NCI-H2107 treated with DMSO at 0.1 percent for 48 hours (cell line): ENCODE measurements around the gene PLSCR1.
"Not testable (repeated sequence)": the region's sequence is repeated elsewhere in the genome, so short reads cannot be mapped to it uniquely, and the experiment has no call there.

Experiments
- DNase-seq: peaks from one replicate; lab custom pipeline; 2025; ENCODE audit not compliant: unreplicated experiment; lab: John Stamatoyannopoulos, UW

Gene PLSCR1

GRCh38 chr3:146550743-146551510 lies 6.5 kb upstream of the PLSCR1 start:
- no peak for DNase-seq

DNA sequence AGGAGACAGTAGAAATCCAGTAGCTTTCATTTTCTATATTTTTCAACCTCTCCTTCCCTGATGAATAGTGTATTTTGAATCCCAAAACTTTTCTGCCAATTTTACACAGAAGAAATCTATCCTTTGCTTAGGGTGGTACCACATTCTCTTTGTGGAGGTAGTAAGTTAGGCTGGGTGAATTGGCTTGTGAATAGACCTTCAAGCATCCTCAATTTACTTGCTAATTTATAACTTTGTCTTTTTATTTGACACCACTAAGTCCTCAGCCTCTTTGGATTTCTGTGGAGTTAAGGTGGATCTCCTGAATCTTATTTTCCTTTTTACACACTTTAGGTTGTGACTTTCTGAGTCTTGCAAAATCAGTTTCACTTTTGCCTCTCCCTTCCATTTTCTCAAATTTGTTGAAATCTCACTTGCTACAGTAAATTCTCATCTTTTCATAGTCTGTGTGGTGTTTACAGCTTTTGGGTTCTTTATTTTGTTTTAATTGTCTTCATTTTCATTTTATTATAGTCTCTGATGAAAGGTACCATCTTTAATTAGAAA lies 5.7 kb upstream of the PLSCR1 start:
- DNase-seq, result no peak

DNA sequence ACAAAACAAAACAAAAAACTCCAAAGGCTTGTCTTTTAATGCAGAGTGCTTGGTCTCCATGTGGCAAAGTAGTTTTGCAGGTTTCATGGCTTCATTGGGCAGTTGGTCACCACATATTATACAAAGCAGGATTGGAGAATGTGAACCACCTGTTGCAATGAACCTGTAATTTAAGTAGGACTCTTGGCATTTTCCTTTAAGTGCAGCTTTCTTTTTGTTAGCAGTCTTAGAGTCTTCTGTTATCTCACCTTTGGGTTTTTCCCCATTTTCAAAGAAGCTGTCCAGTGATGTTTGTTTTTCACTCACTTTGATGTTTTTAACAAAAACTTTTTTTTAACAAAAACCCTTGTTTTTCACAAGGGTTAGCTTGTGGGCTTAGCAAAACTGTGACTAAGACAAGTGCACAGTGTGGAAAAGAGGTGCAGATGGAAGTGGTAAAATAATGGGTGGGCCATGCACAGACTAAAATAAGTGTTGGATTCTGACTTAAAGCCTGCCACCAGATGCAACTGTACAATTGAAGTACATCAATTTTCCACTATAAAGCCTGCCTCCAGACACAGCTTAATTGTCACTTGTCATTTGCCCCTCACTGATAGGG lies 2.9 kb upstream of the PLSCR1 start:
- DNase-seq, result no peak

DNA sequence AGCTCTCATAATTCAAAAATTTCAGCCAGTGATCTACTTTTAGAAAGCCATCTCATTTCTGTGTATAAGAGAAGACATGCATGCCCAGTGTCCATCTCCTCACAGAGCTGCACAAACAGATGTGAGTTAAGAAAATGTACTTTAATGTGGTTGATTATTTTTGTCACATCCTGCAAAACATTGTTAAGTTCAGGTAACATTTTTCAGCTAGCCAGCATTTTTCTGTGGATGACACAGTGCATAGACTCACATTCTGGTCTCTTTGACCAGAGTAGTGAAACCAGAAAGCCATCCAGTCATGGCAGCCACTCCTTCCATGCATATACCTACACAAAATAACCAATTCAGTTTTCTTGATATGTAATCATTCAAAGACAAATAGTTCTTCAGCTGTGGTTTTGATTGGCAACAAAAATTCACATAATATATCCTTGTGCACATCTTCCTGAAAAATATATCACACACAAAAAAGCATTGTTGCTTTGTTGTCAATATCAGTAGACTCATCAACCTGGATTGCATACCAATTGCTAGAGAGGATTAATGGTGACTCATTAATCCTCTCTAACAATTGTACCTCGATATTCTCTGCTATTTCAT lies 2.1 kb upstream of the PLSCR1 start:
- DNase-seq, result no peak

DNA sequence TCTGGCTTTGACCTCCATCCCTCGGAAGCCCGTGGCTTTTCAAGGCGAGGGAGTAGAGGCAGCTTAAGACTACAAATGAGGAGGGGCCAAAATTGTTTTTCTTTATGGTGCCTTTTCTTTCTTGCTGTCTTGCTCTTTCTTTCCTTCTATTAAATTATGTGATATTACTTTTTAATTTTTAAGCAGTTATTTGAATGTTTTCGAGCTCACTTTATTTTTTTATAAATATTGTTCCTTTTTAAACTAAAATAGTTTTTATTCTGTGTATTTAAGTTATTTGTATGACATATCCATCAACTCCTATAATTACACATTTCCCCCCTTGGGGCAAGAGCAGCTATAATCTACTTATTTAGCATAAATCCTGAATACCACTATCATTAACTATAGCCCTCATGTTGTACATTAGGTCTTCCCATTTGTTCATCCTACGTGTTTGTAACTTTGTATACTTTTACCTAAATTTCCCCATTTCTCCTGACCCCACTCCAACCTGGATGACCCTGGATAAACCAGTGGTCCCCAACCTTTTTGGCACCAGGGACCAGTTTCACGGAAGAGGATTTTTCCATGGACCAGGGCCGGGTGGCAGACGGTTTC lies 622 bp upstream of the PLSCR1 start:
- DNase-seq, result no peak

GRCh38 chr3:146543461-146544001 lies 876 bp downstream of the PLSCR1 start:
- peak; percentile 53 for DNase-seq

GRCh38 chr3:146542978-146543377 lies 1.4 kb downstream of the PLSCR1 start:
- no peak for DNase-seq

DNA sequence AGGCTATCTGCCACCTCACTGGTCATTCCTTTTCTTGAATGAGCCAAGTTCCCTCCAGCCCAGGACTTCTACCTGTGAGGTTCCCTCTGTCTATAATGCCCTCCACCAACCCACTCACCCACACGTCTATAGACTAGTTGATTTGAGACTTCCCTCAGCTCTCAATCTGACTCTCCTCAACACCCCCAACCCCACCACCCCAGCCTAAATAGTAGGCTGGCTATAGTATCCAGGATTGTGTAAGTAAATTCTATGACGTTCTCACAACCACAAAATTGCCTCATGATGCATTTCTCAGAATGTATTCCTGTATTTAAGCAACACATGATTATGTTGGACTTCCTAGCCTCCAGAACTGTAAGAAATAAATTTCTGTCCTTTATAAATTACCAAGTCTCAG lies 2.2 kb downstream of the PLSCR1 start:
- no peak for DNase-seq

DNA sequence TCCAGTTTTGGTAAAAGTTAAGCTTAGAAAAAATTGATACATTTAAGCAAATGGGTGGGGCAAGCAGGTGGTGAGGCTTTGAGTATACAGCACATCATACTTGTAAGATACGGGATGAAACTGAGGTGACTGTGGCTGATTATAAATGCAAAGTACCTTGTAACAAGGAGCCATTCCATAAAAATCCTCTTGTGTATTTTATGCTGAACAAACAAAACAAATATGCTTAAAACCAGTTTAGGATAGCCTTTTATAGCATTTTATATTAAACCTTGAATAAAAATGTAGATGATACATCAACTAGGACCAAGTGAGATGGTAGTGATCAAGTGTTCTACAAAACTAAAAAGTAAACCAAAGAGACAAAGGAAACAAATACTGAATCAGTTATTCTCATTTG lies 3.4 kb downstream of the PLSCR1 start:
- DNase-seq, result no peak

GRCh38 chr3:146540236-146540635 lies 4.2 kb downstream of the PLSCR1 start:
- no peak for DNase-seq

GRCh38 chr3:146539315-146539714 lies 5.1 kb downstream of the PLSCR1 start:
- no peak for DNase-seq

- no peak for DNase-seq
Observed at GRCh38 chr3:146537603-146538002, 6.8 kb downstream of the PLSCR1 start.

DNA sequence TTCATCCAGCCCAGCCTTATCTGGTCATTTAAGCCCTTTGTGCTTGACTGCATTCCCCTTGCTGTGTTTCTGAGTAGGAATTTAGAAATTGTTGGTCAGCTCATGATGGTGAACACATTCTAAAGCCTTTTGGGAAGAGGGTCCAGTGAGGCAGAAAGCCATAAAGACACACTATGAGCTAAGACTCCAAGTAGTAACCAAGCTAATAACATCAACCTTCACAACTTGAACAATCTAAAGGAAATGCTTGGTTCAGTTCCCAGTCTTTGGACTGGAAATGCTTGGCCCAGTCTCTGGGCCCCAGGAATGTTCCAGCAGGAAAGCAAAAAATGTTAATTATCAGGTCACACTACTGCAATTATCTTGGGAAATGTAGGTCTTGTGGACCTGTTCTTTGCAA lies 7.7 kb downstream of the PLSCR1 start:
- DNase-seq, result no peak

DNA sequence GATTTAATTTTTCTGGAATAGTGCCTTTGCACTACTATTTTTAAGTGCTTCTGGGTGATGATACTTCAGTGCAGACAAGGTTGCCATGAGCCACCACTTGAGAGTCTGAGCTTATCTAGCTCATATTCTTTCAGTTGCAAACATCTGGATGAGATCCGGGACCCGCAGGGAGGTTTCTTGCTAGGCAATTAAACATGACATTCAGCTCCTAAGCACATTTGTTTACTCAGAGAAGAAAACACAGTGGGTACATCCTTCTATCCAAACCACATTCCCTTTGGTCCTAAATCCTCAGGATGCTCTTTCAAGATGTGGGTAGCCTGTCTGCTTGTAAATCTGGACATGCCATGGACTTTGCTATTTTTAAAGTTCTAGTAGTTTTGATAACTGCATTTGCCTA lies 12.0 kb downstream of the PLSCR1 start:
- DNase-seq, result no peak

- no peak for DNase-seq
Observed at GRCh38 chr3:146530609-146531008, 13.8 kb downstream of the PLSCR1 start.

DNA sequence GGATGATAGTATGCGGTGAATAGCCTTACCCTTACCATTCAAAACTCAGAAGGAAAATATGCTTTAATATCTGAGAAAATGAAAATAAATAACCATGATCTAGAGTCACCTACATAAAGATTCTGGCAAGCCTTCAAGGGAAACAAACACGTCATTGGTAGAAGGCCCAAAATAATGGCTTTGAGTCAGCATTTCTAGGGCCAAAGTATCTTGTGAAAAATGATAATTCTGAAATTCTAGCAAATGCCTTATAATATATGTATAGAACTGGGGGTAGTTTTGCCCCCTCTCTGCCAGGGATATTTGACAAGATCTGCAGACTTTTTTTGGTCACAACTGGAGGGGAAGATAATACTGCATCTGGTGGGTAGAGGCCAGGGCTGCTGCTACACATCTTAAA lies 15.4 kb downstream of the PLSCR1 start:
- DNase-seq, result no peak

- no peak for DNase-seq
Observed at GRCh38 chr3:146524961-146525360, 19.4 kb downstream of the PLSCR1 start.

- DNase-seq, result no peak
Observed at GRCh38 chr3:146523531-146523930, 20.9 kb downstream of the PLSCR1 start.

- not testable (repeated sequence) for DNase-seq
Observed at GRCh38 chr3:146522174-146523158, 21.9 kb downstream of the PLSCR1 start.

DNA sequence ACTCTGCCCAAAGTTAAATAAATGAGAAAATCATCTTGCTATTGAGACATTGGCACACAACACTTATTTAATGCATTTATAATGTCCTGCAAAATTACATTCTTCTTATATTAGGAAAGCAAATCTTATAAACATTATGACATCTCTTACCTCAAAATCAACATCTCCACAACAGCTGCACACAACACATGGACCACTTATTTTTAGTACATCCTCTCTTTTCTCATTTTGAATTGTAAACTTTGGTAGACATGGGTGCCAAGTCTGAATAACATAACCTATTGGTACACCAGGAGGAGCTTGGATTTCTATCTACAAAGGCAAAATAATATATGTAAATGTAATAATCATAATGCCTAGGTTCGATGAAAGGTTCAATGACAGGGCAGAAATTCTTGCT lies 23.0 kb downstream of the PLSCR1 start:
- DNase-seq, result no peak
